Psoas muscle (tissue), 8 donors: ENCODE measurements around the gene CPT1C. TPM values are rescaled to one million over a fixed set of nuclear protein-coding genes. Genes with fewer than 3 reads are reported as not detected.
A peak's percentile ranks its signal among the peaks of the same experiment; 100 is the strongest.

Source experiments
- ATAC-seq, 4 donors: fragments of 200-7000 bp; cut with Tn5 transposase; one replicate each; pipeline ENCODE4 v1.9.1; 2020; ENCODE audit warnings: moderate library complexity in 3 of 4, mild to moderate bottlenecking in 2 of 4
- DNase-seq, 2 donors: peaks; one replicate each; pipeline ENCODE4 v3.0.0-alpha.2; 2020
- H3K27ac ChIP-seq: fragments of 200-600 bp; one replicate; pipeline ENCODE4 v1.8.0; 2022
- H3K27me3 ChIP-seq, 3 donors: fragments of 200-600 bp in 1 of 3; one replicate each; pipeline versions ENCODE4 v1.6.1 to v1.8.0; 2013 to 2022; ENCODE audit warnings: low read length in 2 of 3, mild to moderate bottlenecking in 2 of 3, moderate library complexity in 1 of 3; ENCODE audit not compliant: insufficient read depth in 3 of 3
- H3K36me3 ChIP-seq, 2 donors: fragments of 200-600 bp in 1 of 2; one replicate each; pipeline versions ENCODE4 v1.6.1 to v1.8.0; 2013 to 2022; ENCODE audit warnings: low read depth in 1 of 2, mild to moderate bottlenecking in 1 of 2, moderate library complexity in 1 of 2; ENCODE audit not compliant: insufficient read depth in 1 of 2
- H3K4me1 ChIP-seq: fragments of 200-600 bp; one replicate; pipeline ENCODE4 v1.8.0; 2022
- H3K4me3 ChIP-seq: fragments of 200-600 bp; one replicate; pipeline ENCODE4 v1.8.0; 2022; ENCODE audit warnings: mild to moderate bottlenecking
- H3K9me3 ChIP-seq: fragments of 200-600 bp; one replicate; pipeline ENCODE4 v1.8.0; 2022
- CTCF ChIP-seq: fragments of 200-600 bp; IDR thresholded peaks from one replicate; pipeline ENCODE4 v1.8.0; 2022; ENCODE audit warnings: antibody characterized with exemption
- WGBS, 3 donors: extraction: QIAGEN DNeasy Blood & Tissue Kit; methylation state at CpG; one replicate each; pipeline versions ENCODE4 v1.1.6 to v1.1.7; 2013; 5-methylcytosine and 5-hydroxymethylcytosine counted together
- intact Hi-C, 2 donors: fragments of 100-400 bp; cut with DNase I; formaldehyde crosslinking; loops; one replicate each; pipeline versions ENCODE4 v1.11.0 to v1.14.2; 2022
- polyA plus RNA-seq, 3 donors: library from polyadenylated mRNA; stranded (reverse); fragments of 200-250 nt; gene quantifications; one replicate each; pipeline ENCODE4 v1.2.3, GENCODE V29; 2013
- total RNA-seq, 4 donors: library from RNA; stranded (reverse); fragmentation: NEBNext Ultra II Directional in 2 of 4; extraction: Animal tissue kit (Norgen Biotek cat#: 25700) in 2 of 4; gene quantifications; one replicate each; pipeline versions ENCODE4 v1.2.1 to v1.2.4, GENCODE V29; 2021 to 2023
- donor health status: healthy with polysubstance abuse.
- donor health status: DM: no; HTN: no; CAD: no; lungs with moderate emphysema.
- donor health status: Bipolar disorder and iron deficiency.
- donor health status: healthy.
- donor health status: DM: yes; HTN: yes; CAD: no.
- donor health status: DM: no; HTN: no; CAD: no.
- donor health status: DM: no; HTN: no; CAD: no.
- donor health status: DM: yes; HTN: yes; CAD: no.

The CPT1C gene
- total and polyA plus RNA-seq, 7 donors, result 0.34 to 1.2 (median 0.79) TPM

- Histone ChIP-seq H3K4me3 (no peak overlapping the region), H3K27ac (no peak overlapping the region), H3K27me3 (no peaks in the 10 kb centered on the region), H3K9me3 (no peaks in the 10 kb centered on the region), H3K36me3 (no peaks in the 10 kb centered on the region), H3K4me1 (no peaks in the 10 kb centered on the region)
- no peak for TF ChIP-seq CTCF
- intact Hi-C loops, result no loop called here
- ATAC-seq (no peak), DNase-seq (no peak)
- 86 to 88% (median 87%) methylated on average over 22 of the region's 22 CpGs for WGBS, 3 donors
These were observed 14.1 kb downstream of the CPT1C start for GRCh38 chr19:49704888-49705642.

GRCh38 chr19:49705919-49706318 is 15.0 kb downstream of the CPT1C start:
- Histone ChIP-seq H3K4me3 (no peak overlapping the region), H3K27ac (no peak overlapping the region), H3K9me3 (no peaks in the 10 kb centered on the region), H3K4me1 (no peaks in the 10 kb centered on the region), H3K27me3 (peaks cover 0 to 3% (median 0%) of the 10 kb centered on the region in 3 donors), H3K36me3 (no peaks in the 10 kb centered on the region)
- DNase-seq, result no peak
- 86 to 94% (median 90%) methylated on average over 16 of the region's 16 CpGs for WGBS, 3 donors
- no peak for ATAC-seq
- TF ChIP-seq CTCF, result no peak
- intact Hi-C loops, result no loop called here

DNA sequence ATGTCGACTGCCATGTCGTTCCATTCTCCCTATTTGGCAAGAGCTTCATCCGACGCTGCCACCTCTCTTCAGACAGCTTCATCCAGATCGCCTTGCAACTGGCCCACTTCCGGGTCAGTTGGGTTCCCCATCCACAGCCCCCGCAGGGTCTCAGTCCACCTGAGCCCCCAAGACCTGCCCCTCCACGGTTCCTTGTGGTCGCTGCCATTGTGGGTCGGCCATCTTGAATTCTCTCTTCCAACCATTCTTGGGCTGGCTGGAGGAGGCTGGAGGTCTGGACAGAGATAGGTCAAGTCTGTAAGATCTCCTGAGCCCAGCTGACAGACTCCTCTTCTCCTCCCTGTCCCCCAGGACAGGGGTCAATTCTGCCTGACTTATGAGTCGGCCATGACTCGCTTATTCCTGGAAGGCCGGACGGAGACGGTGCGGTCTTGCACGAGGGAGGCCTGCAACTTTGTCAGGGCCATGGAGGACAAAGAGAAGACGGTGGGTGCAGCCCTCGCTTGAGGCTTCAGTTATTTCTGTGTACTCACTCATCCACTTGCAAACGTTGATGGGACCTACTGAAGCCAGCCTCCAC is 19.5 kb downstream of the CPT1C start:
- no peaks in the 10 kb centered on the region for H3K4me1 ChIP-seq
- peaks cover 0 to 3% (median 0%) of the 10 kb centered on the region in 3 donors for H3K27me3 ChIP-seq
- 89 to 90% (median 89%) methylated on average over 20 of the region's 20 CpGs for WGBS, 3 donors
- H3K4me3 ChIP-seq, result no peak overlapping the region
- no peak for TF ChIP-seq CTCF
- intact Hi-C loops, result loop anchor here in 1 of 2 donors (10.0 kb wide), 1 partner anchor 94 kb away; no protein-coding TSS in a partner anchor
- ATAC-seq, result no peak
- H3K27ac ChIP-seq, result no peak overlapping the region
- H3K36me3 ChIP-seq, result no peaks in the 10 kb centered on the region
- H3K9me3 ChIP-seq, result no peaks in the 10 kb centered on the region
- DNase-seq, result no peak

GRCh38 chr19:49712397-49712859 is 21.5 kb downstream of the CPT1C start:
- Histone ChIP-seq H3K27ac (no peak overlapping the region), H3K27me3 (peaks cover 0 to 3% (median 0%) of the 10 kb centered on the region in 3 donors), H3K4me1 (no peaks in the 10 kb centered on the region), H3K4me3 (no peak overlapping the region), H3K36me3 (no peaks in the 10 kb centered on the region), H3K9me3 (no peaks in the 10 kb centered on the region)
- 34 to 46% (median 37%) methylated on average over 19 to 20 of the region's 20 CpGs for WGBS, 3 donors
- intact Hi-C loops, result loop anchor here in 1 of 2 donors (10.0 kb wide), 1 partner anchor 92 kb away; no protein-coding TSS in a partner anchor
- no peak for TF ChIP-seq CTCF
- ATAC-seq (peak in 2 of 4 donors; percentile 39 to 50), DNase-seq (peak in 1 of 2 donors; percentile 66)
